ENCODE results near the gene TMEM59. TPM values are rescaled to one million over a fixed set of nuclear protein-coding genes. Genes with fewer than 3 reads are reported as not detected.
"Not testable (repeated sequence)": the region's sequence is repeated elsewhere in the genome, so short reads cannot be mapped to it uniquely, and the experiment has no call there.

TMEM59 gene
- total RNA-seq, 4 donors from 2014 or later: 157 to 323 (median 234) TPM

DNA sequence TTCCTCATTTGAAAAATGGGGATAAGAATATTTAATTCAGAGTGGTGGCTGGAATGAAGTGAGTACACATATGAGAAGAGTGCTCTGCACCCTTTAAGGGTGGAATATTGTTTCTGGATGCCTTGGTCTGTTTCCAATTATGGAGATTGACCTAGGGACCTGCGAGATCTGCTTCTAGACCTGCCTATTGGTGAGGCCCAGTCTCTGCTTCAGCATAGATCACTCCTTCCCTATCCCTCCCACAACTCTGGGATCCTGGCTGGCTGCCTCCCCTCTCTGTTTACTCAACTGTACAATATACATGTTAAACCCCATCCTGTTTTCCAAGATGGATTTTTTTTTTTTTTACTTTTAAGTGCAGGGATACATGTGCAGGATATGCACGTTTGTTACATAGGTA, 28.6 kb downstream of the TMEM59 start:
- Histone ChIP-seq H3K4me1 (no peaks in the 10 kb centered on the region), H3K27ac (no peak overlapping the region), H3K36me3 (peaks cover 10% of the 10 kb centered on the region), H3K27me3 (no peaks in the 10 kb centered on the region), H3K9me3 (no peaks in the 10 kb centered on the region), H3K4me3 (no peak overlapping the region)
- TF ChIP-seq POLR2A (IDR thresholded peaks at IDR 0.05): no peak
- TF ChIP-seq, protein P1, sequence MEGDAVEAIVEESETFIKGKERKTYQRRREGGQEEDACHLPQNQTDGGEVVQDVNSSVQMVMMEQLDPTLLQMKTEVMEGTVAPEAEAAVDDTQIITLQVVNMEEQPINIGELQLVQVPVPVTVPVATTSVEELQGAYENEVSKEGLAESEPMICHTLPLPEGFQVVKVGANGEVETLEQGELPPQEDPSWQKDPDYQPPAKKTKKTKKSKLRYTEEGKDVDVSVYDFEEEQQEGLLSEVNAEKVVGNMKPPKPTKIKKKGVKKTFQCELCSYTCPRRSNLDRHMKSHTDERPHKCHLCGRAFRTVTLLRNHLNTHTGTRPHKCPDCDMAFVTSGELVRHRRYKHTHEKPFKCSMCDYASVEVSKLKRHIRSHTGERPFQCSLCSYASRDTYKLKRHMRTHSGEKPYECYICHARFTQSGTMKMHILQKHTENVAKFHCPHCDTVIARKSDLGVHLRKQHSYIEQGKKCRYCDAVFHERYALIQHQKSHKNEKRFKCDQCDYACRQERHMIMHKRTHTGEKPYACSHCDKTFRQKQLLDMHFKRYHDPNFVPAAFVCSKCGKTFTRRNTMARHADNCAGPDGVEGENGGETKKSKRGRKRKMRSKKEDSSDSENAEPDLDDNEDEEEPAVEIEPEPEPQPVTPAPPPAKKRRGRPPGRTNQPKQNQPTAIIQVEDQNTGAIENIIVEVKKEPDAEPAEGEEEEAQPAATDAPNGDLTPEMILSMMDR (IDR thresholded peaks at IDR 0.05): no peak
- no peak for TF ChIP-seq POLR2AphosphoS5 (IDR thresholded peaks at IDR 0.05)
- no peak for TF ChIP-seq EP300 (IDR thresholded peaks at IDR 0.05)
- DNase-seq (ENCODE audit: low spot score in 2 of 2): no peak
- whole genome bisulfite sequencing: 65% methylated on average over 2 of the region's 2 CpGs

DNA sequence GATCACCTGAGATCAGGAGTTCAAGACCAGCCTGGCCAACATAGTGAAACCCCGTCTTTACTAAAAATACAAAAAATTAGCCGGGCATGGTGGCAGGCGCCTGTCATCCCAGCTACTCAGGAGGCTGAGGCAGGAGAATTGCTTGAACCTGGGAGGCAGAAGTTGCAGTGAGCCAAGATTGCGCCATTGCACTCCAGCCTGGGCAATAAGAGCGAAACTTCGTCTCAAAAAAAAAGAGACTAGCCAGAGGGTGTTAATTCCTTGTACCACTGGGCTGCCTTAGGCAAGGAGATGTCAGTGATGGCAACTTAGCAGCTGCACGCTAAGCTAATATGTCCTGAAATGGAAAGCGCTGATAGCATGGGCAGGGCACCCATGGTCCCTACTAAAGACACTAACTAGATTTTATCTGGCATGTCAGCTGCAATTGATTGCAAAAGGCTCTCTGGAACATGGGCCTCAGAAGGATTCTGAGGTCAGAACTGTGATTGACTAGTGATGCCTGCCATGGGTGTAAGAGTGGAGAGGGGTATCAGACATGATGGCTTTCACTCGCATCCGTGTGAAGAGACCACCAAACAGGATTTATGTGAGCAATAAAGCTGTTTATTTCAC, 33.3 kb downstream of the TMEM59 start:
- not testable (repeated sequence) for H3K27ac ChIP-seq; H3K36me3 ChIP-seq; H3K27me3 ChIP-seq; H3K9me3 ChIP-seq; DNase-seq (ENCODE audit: low spot score in 2 of 2); H3K4me3 ChIP-seq
- WGBS: 81% methylated on average over 10 of the region's 10 CpGs
- peaks cover 17% of the 10 kb centered on the region for H3K4me1 ChIP-seq

DNA sequence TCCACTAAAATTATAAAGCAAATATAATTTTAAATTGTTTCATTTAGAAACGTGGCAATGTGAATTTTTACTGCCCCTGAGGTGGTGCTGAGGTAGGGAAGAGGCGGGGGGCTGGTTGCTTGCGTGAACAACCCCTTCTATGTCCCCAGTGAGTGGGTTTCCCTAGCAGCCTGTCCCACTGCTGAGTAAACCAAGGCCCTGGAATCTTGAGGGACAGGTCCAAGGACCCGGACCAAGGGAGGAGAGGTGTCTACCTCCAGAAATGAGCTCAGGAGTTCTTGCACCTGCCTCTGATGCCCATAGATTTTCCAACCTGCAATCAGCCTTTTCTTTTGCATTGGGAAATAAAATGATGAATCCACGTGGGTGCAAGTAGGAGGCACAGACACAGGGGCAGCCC, 34.4 kb downstream of the TMEM59 start:
- H3K4me1 ChIP-seq: peaks cover 17% of the 10 kb centered on the region
- H3K36me3 ChIP-seq: no peaks in the 10 kb centered on the region
- H3K27me3 ChIP-seq: peaks cover 5% of the 10 kb centered on the region
- TF ChIP-seq POLR2AphosphoS5 (IDR thresholded peaks at IDR 0.05): no peak
- no peak for TF ChIP-seq POLR2A (IDR thresholded peaks at IDR 0.05)
- TF ChIP-seq, protein P1 (IDR thresholded peaks at IDR 0.05): no peak
- TF ChIP-seq EP300 (IDR thresholded peaks at IDR 0.05): no peak
- H3K9me3 ChIP-seq: no peaks in the 10 kb centered on the region
- 73% methylated on average over 5 of the region's 5 CpGs for WGBS
- no peak overlapping the region for H3K4me3 ChIP-seq
- H3K27ac ChIP-seq: no peak overlapping the region
- DNase-seq (ENCODE audit: low spot score in 2 of 2): no peak

DNA sequence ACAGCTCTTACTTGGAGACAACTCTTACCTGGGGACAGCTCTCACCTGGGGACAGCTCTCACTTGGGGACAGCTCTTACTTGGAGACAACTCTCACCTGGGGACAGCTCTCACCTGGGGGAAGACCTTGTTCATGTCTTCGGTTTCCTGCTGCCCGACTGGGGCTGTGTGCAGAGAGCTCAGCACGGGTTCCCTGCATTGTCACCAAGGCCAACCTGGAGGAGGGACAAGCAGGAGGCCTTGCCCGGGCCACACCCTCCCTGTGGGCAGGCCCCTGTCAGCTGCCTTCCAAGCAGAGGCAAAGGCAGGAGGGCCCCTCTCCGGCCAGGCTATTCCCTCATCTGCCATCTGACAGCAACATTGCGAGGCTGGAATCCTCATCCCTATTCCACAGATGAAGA, 35.0 kb downstream of the TMEM59 start, which contains the start of gene LDLRAD1:
Gene LDLRAD1, minus strand, starts transcription at position 208 of the 400 bp plus-strand sequence. Its CDS starts 74 bp downstream, at position 134.
- TF ChIP-seq POLR2A (IDR thresholded peaks at IDR 0.05) (no peak), POLR2AphosphoS5 (IDR thresholded peaks at IDR 0.05) (no peak), EP300 (IDR thresholded peaks at IDR 0.05) (no peak)
- TF ChIP-seq, protein P1 (IDR thresholded peaks at IDR 0.05): no peak
- Histone ChIP-seq H3K9me3 (no peaks in the 10 kb centered on the region), H3K4me1 (peaks cover 17% of the 10 kb centered on the region), H3K27me3 (peaks cover 5% of the 10 kb centered on the region), H3K4me3 (no peak within 1 kb of the TSS), H3K36me3 (no peaks in the 10 kb centered on the region), H3K27ac (no peak within 1 kb of the TSS)
- WGBS: 40% methylated on average over 2 of the region's 6 CpGs
- no peak for DNase-seq (ENCODE audit: low spot score in 2 of 2)

DNA sequence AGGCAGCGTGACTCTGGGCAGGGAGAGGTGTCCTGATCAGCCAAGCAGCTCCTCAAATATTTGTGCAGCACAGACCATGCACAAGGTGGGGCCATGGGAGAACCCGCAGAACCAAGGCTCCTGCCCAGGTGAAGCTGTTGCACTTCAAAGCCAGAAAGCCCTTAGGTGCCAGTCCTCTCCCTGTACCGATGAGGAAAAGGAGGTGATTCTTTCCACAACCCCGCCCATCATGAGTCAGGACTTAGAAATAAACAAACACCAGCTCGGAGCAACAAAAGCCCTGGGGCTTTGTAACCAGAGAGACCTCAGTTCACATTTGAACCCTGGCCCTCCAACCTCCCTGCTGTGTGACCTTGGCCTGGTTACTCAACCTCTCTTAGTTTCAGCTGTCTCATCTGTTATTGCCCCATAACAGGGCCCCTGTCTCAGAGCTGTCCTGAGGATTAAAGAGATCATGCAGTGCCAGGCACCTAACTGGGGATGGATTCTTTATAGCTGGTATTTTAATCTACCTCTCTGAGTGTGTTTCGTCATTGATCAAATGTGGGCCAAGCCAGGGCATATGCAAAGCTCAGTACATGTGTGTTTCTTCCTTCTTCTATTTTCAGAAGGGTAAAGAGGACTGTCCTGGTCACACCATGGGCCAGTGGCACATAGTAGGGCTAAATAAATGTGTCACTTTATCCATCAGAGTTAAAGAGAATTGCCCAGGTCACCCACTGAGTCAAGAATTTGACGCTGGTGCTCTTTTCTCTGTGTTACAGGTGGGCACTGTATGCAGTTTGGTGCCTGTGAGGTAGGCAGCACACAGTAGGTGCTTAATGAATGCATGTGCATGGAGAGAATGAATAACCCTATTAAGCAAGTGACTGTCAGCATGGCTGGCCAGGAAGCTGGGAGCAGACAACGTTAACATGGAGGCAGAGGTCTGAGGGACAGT, 36.4 kb downstream of the TMEM59 start:
- H3K4me3 ChIP-seq: no peak overlapping the region
- H3K27me3 ChIP-seq: peaks cover 5% of the 10 kb centered on the region
- peaks cover 17% of the 10 kb centered on the region for H3K4me1 ChIP-seq
- no peaks in the 10 kb centered on the region for H3K9me3 ChIP-seq
- peak in 1 of 2 donors; percentile 75 for DNase-seq (ENCODE audit: low spot score in 2 of 2)
- no peaks in the 10 kb centered on the region for H3K36me3 ChIP-seq
- peak overlapping the region; percentile 31 for H3K27ac ChIP-seq
- 41% methylated on average over 8 of the region's 8 CpGs for WGBS
- TF ChIP-seq EP300 (IDR thresholded peaks at IDR 0.05) (no peak), POLR2A (IDR thresholded peaks at IDR 0.05) (no peak), POLR2AphosphoS5 (IDR thresholded peaks at IDR 0.05) (no peak)
- TF ChIP-seq, protein P1 (IDR thresholded peaks at IDR 0.05): no peak

All from suprapubic skin (tissue), 4 donors.